Endothelial cell (in vitro differentiated cells): ENCODE data around the gene CCDC88B. TPM values are rescaled to one million over a fixed set of nuclear protein-coding genes. Genes with fewer than 3 reads are reported as not detected.

Source experiments
- DNase-seq: peaks from one replicate; pipeline ENCODE4 v3.0.0; 2021; ENCODE audit warnings: low spot score
- H3K27ac Mint-ChIP-seq: one replicate; pipeline ENCODE4 v1.8.0; 2021; ENCODE audit warnings: mixed read lengths, inconsistent platforms; ENCODE audit not compliant: unreplicated experiment
- H3K27me3 Mint-ChIP-seq: one replicate; pipeline ENCODE4 v1.8.0; 2021; ENCODE audit warnings: mild to moderate bottlenecking, moderate library complexity, mixed read lengths, inconsistent platforms; ENCODE audit not compliant: unreplicated experiment
- H3K36me3 Mint-ChIP-seq: one replicate; pipeline ENCODE4 v1.8.0; 2021; ENCODE audit warnings: mild to moderate bottlenecking, low read depth, mixed read lengths, inconsistent platforms; ENCODE audit not compliant: unreplicated experiment
- H3K4me1 Mint-ChIP-seq: one replicate; pipeline ENCODE4 v1.8.0; 2021; ENCODE audit warnings: mild to moderate bottlenecking, mixed read lengths, inconsistent platforms; ENCODE audit not compliant: unreplicated experiment
- H3K4me3 Mint-ChIP-seq: one replicate; pipeline ENCODE4 v1.8.0; 2021; ENCODE audit warnings: mild to moderate bottlenecking, mixed read lengths, inconsistent platforms; ENCODE audit not compliant: unreplicated experiment
- H3K9me3 Mint-ChIP-seq: one replicate; pipeline ENCODE4 v1.8.0; 2021; ENCODE audit warnings: mixed read lengths, inconsistent platforms; ENCODE audit not compliant: unreplicated experiment
- total RNA-seq: library from RNA; stranded (reverse); fragmentation: NEBNext Ultra II Directional; extraction: Animal tissue kit (Norgen Biotek cat#: 25700); gene quantifications from one replicate; pipeline ENCODE4 v1.2.1, GENCODE V29; 2021; ENCODE audit not compliant: unreplicated experiment
- TF ChIP-seq, protein P1 (sequence below): fragments of 200-600 bp; sonication (generic); IDR thresholded peaks from one replicate; pipeline ENCODE4 v1.5.0; 2021; ENCODE audit warnings: antibody characterized with exemption; ENCODE audit not compliant: unreplicated experiment

CCDC88B gene
- total RNA-seq, 1 donor from 2014 or later: 8.3 TPM

- Mint-ChIP-seq H3K4me1 (peaks cover 5% of the 10 kb centered on the region), H3K9me3 (no peaks in the 10 kb centered on the region), H3K27ac (no peak overlapping the region), H3K27me3 (peaks cover 9% of the 10 kb centered on the region), H3K36me3 (peaks cover 30% of the 10 kb centered on the region), H3K4me3 (no peak overlapping the region)
- TF ChIP-seq, protein P1, sequence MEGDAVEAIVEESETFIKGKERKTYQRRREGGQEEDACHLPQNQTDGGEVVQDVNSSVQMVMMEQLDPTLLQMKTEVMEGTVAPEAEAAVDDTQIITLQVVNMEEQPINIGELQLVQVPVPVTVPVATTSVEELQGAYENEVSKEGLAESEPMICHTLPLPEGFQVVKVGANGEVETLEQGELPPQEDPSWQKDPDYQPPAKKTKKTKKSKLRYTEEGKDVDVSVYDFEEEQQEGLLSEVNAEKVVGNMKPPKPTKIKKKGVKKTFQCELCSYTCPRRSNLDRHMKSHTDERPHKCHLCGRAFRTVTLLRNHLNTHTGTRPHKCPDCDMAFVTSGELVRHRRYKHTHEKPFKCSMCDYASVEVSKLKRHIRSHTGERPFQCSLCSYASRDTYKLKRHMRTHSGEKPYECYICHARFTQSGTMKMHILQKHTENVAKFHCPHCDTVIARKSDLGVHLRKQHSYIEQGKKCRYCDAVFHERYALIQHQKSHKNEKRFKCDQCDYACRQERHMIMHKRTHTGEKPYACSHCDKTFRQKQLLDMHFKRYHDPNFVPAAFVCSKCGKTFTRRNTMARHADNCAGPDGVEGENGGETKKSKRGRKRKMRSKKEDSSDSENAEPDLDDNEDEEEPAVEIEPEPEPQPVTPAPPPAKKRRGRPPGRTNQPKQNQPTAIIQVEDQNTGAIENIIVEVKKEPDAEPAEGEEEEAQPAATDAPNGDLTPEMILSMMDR: no peak
- no peak for DNase-seq
Measured at GRCh38 chr11:64364911-64365310, 24.9 kb downstream of the CCDC88B start.

DNA sequence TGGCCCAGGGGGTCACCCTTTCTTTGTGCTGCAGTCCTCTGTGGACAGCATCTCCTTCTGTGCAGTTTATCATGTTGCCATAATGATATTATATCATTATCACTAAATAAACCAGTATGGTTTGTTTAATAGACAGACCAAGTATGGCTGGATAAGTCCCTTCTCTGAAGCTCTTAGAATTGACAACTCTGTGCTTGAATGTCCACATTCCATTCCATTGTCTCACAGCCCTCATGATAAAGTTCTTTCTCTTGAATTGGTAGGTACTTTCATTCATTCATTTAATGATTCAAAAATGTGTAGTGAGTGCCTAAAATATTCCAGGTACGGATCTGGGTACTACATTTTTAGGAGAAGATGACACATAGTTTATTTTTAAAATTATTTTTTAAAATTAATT is 26.7 kb downstream of the CCDC88B start:
- no peaks in the 10 kb centered on the region for H3K4me1 Mint-ChIP-seq
- H3K4me3 Mint-ChIP-seq: no peak overlapping the region
- peaks cover 1% of the 10 kb centered on the region for H3K27me3 Mint-ChIP-seq
- TF ChIP-seq, protein P1: no peak
- DNase-seq: no peak
- H3K27ac Mint-ChIP-seq: no peak overlapping the region
- H3K36me3 Mint-ChIP-seq: peaks cover 32% of the 10 kb centered on the region
- no peaks in the 10 kb centered on the region for H3K9me3 Mint-ChIP-seq

DNA sequence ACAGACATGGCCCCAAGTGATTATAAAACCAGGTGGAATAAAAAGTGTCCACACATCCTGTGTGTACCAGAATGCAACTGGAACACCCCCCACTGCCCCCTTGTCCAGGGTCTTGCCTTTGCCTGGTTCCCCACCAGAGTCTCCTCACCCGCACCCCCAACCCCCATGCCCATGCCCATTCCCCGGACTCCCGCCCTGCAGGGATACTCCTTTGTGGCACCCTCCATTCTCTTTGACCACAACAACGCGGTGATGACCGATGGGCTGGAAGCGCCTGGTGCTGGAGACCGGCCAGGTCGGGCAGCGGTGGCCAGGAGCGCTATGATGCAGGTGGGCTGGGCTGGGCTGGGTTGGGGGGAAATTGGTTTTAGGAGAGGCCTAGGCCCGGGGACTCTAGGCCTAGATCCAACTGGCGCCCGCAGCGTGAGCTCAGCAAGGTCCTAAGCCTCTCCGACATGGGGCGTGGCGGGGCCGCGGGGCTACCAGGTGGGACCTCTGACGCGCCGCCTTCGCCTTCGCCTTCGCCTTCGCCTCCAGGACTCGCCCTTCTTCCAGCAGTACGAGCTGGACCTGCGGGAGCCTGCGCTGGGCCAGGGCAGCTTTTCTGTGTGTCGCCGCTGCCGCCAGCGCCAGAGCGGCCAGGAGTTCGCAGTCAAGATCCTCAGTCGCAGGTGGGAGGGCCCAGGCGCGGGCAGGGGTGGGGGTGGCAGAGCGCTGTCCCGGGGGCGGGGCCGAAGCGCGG is 28.1 kb downstream of the CCDC88B start:
- H3K4me1 Mint-ChIP-seq: no peaks in the 10 kb centered on the region
- TF ChIP-seq, protein P1: no peak
- peaks cover 21% of the 10 kb centered on the region for H3K36me3 Mint-ChIP-seq
- H3K9me3 Mint-ChIP-seq: no peaks in the 10 kb centered on the region
- H3K27me3 Mint-ChIP-seq: peaks cover 1% of the 10 kb centered on the region
- DNase-seq: no peak
- no peak overlapping the region for H3K27ac Mint-ChIP-seq
- no peak overlapping the region for H3K4me3 Mint-ChIP-seq

- no peaks in the 10 kb centered on the region for H3K9me3 Mint-ChIP-seq
- DNase-seq: no peak
- no peak overlapping the region for H3K4me3 Mint-ChIP-seq
- H3K4me1 Mint-ChIP-seq: peaks cover 1% of the 10 kb centered on the region
- peaks cover 1% of the 10 kb centered on the region for H3K27me3 Mint-ChIP-seq
- no peak overlapping the region for H3K27ac Mint-ChIP-seq
- TF ChIP-seq, protein P1: no peak
- peaks cover 20% of the 10 kb centered on the region for H3K36me3 Mint-ChIP-seq
Measured at GRCh38 chr11:64368673-64369074, 28.7 kb downstream of the CCDC88B start.
